ENCODE measurements around the gene TNNT3. TPM values are rescaled to one million over a fixed set of nuclear protein-coding genes. Genes with fewer than 3 reads are reported as not detected.
A peak's percentile ranks its signal among the peaks of the same experiment; 100 is the strongest.

The TNNT3 gene
- total RNA-seq, 2 donors from 2014 or later = 7.4 to 8.9 TPM

- Mint-ChIP-seq H3K36me3 (ENCODE audit: low read depth) (peaks cover 8% of the 10 kb centered on the region), H3K27me3 (peaks cover 20% of the 10 kb centered on the region), H3K27ac (peak overlapping the region; percentile 0), H3K4me1 (peaks cover 19% of the 10 kb centered on the region), H3K4me3 (peak overlapping the region; percentile 31)
- H3K9me3 ChIP-seq (ENCODE audit: control insufficient read depth, low read length, poor library complexity, severe bottlenecking) = no peaks in the 10 kb centered on the region
- DNase-seq = no peak
- peak; percentile 20 for ATAC-seq
Measured at GRCh38 chr11:1916986-1917522, 2.4 kb upstream of the TNNT3 start.

- Mint-ChIP-seq H3K36me3 (ENCODE audit: low read depth) (peaks cover 8% of the 10 kb centered on the region), H3K4me3 (no peak overlapping the region), H3K27me3 (peaks cover 22% of the 10 kb centered on the region), H3K4me1 (peaks cover 20% of the 10 kb centered on the region), H3K27ac (no peak overlapping the region)
- DNase-seq = no peak
- H3K9me3 ChIP-seq (ENCODE audit: control insufficient read depth, low read length, poor library complexity, severe bottlenecking) = no peaks in the 10 kb centered on the region
- peak; percentile 34 for ATAC-seq
Measured at GRCh38 chr11:1917523-1918435, 1.7 kb upstream of the TNNT3 start.

- Mint-ChIP-seq H3K4me1 (peaks cover 23% of the 10 kb centered on the region), H3K36me3 (ENCODE audit: low read depth) (peaks cover 10% of the 10 kb centered on the region), H3K27me3 (peaks cover 27% of the 10 kb centered on the region), H3K27ac (no peak overlapping the region), H3K4me3 (no peak overlapping the region)
- DNase-seq (no peak), ATAC-seq (no peak)
- no peaks in the 10 kb centered on the region for H3K9me3 ChIP-seq (ENCODE audit: control insufficient read depth, low read length, poor library complexity, severe bottlenecking)
Measured at GRCh38 chr11:1918436-1919315, 827 bp upstream of the TNNT3 start.

- DNase-seq (no peak), ATAC-seq (no peak)
- no peak overlapping the region for H3K4me3 Mint-ChIP-seq
- H3K36me3 Mint-ChIP-seq (ENCODE audit: low read depth) = peaks cover 5% of the 10 kb centered on the region
- no peaks in the 10 kb centered on the region for H3K9me3 ChIP-seq (ENCODE audit: control insufficient read depth, low read length, poor library complexity, severe bottlenecking)
- peaks cover 16% of the 10 kb centered on the region for H3K4me1 Mint-ChIP-seq
- peaks cover 16% of the 10 kb centered on the region for H3K27me3 Mint-ChIP-seq
- H3K27ac Mint-ChIP-seq = no peak overlapping the region
Measured at GRCh38 chr11:1920128-1920908, 815 bp downstream of the TNNT3 start.

- Mint-ChIP-seq H3K4me3 (no peak overlapping the region), H3K27ac (peak overlapping the region; percentile 51), H3K36me3 (ENCODE audit: low read depth) (peaks cover 5% of the 10 kb centered on the region), H3K27me3 (peaks cover 15% of the 10 kb centered on the region), H3K4me1 (peaks cover 12% of the 10 kb centered on the region)
- H3K9me3 ChIP-seq (ENCODE audit: control insufficient read depth, low read length, poor library complexity, severe bottlenecking) = no peaks in the 10 kb centered on the region
- DNase-seq (no peak), ATAC-seq (no peak)
Measured at GRCh38 chr11:1920909-1921573, 1.5 kb downstream of the TNNT3 start.

GRCh38 chr11:1921574-1922141, 2.2 kb downstream of the TNNT3 start:
- peaks cover 14% of the 10 kb centered on the region for H3K4me1 Mint-ChIP-seq
- DNase-seq = no peak
- H3K4me3 Mint-ChIP-seq = no peak overlapping the region
- peaks cover 15% of the 10 kb centered on the region for H3K27me3 Mint-ChIP-seq
- ATAC-seq = no peak
- H3K9me3 ChIP-seq (ENCODE audit: control insufficient read depth, low read length, poor library complexity, severe bottlenecking) = no peaks in the 10 kb centered on the region
- peak overlapping the region; percentile 51 for H3K27ac Mint-ChIP-seq
- H3K36me3 Mint-ChIP-seq (ENCODE audit: low read depth) = peaks cover 7% of the 10 kb centered on the region

- ATAC-seq = no peak
- H3K27me3 Mint-ChIP-seq = peaks cover 15% of the 10 kb centered on the region
- H3K9me3 ChIP-seq (ENCODE audit: control insufficient read depth, low read length, poor library complexity, severe bottlenecking) = no peaks in the 10 kb centered on the region
- H3K4me3 Mint-ChIP-seq = no peak overlapping the region
- DNase-seq = no peak
- H3K27ac Mint-ChIP-seq = no peak overlapping the region
- peaks cover 13% of the 10 kb centered on the region for H3K4me1 Mint-ChIP-seq
- H3K36me3 Mint-ChIP-seq (ENCODE audit: low read depth) = peaks cover 8% of the 10 kb centered on the region
Measured at GRCh38 chr11:1922481-1923081, 3.1 kb downstream of the TNNT3 start.

GRCh38 chr11:1923201-1923956, 3.9 kb downstream of the TNNT3 start:
- Mint-ChIP-seq H3K4me1 (peaks cover 13% of the 10 kb centered on the region), H3K4me3 (peak overlapping the region; percentile 55), H3K36me3 (ENCODE audit: low read depth) (peaks cover 8% of the 10 kb centered on the region), H3K27me3 (peaks cover 15% of the 10 kb centered on the region), H3K27ac (no peak overlapping the region)
- no peak for DNase-seq
- no peaks in the 10 kb centered on the region for H3K9me3 ChIP-seq (ENCODE audit: control insufficient read depth, low read length, poor library complexity, severe bottlenecking)
- ATAC-seq = no peak

GRCh38 chr11:1924181-1924580, 4.7 kb downstream of the TNNT3 start:
- no peaks in the 10 kb centered on the region for H3K9me3 ChIP-seq (ENCODE audit: control insufficient read depth, low read length, poor library complexity, severe bottlenecking)
- Mint-ChIP-seq H3K27me3 (peaks cover 15% of the 10 kb centered on the region), H3K27ac (no peak overlapping the region), H3K36me3 (ENCODE audit: low read depth) (peaks cover 8% of the 10 kb centered on the region), H3K4me1 (peaks cover 13% of the 10 kb centered on the region), H3K4me3 (no peak overlapping the region)
- DNase-seq = no peak
- no peak for ATAC-seq

GRCh38 chr11:1924646-1925372, 5.3 kb downstream of the TNNT3 start:
- Mint-ChIP-seq H3K4me1 (peaks cover 11% of the 10 kb centered on the region), H3K27me3 (peaks cover 15% of the 10 kb centered on the region), H3K27ac (no peak overlapping the region), H3K4me3 (no peak overlapping the region), H3K36me3 (ENCODE audit: low read depth) (peaks cover 8% of the 10 kb centered on the region)
- DNase-seq (no peak), ATAC-seq (no peak)
- H3K9me3 ChIP-seq (ENCODE audit: control insufficient read depth, low read length, poor library complexity, severe bottlenecking) = no peaks in the 10 kb centered on the region
